Astrocyte (in vitro differentiated cells and primary cell): ENCODE data around the gene PLCL1.

ENCODE experiments used
- EZH2 ChIP-seq: IDR thresholded peaks from 2 replicates; pipeline ENCODE4 v1.6.1; 2012; ENCODE audit warnings: mild to moderate bottlenecking, low read length, inconsistent platforms; ENCODE audit not compliant: insufficient read depth
- TF ChIP-seq, protein P1 (sequence below): IDR thresholded peaks from 2 replicates; pipeline ENCODE4 v1.5.1; 2011; ENCODE audit warnings: low read depth, mild to moderate bottlenecking, inconsistent platforms, low read length, moderate library complexity; ENCODE audit not compliant: insufficient read depth

DNA sequence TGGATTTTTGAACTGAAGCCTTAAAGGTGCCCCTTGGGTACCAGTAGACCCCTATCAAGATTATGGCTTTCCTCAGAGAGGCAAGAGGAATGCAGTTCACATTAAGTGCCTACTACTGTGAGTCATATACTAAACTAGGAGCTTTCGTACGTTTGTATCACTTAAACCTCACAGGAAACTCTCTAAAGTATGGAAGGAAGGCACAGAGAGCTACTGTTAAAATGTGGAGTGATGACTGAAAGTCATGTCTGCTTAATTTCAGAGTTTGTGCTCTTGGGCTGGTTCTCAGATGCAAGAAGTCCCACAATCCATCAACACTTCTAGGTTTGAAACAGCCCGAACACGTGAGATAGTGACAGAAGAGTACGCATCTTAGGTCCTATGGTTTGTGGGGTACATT, 4.7 kb downstream of the PLCL1 start:
- TF ChIP-seq, protein P1, sequence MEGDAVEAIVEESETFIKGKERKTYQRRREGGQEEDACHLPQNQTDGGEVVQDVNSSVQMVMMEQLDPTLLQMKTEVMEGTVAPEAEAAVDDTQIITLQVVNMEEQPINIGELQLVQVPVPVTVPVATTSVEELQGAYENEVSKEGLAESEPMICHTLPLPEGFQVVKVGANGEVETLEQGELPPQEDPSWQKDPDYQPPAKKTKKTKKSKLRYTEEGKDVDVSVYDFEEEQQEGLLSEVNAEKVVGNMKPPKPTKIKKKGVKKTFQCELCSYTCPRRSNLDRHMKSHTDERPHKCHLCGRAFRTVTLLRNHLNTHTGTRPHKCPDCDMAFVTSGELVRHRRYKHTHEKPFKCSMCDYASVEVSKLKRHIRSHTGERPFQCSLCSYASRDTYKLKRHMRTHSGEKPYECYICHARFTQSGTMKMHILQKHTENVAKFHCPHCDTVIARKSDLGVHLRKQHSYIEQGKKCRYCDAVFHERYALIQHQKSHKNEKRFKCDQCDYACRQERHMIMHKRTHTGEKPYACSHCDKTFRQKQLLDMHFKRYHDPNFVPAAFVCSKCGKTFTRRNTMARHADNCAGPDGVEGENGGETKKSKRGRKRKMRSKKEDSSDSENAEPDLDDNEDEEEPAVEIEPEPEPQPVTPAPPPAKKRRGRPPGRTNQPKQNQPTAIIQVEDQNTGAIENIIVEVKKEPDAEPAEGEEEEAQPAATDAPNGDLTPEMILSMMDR: no peak
- TF ChIP-seq EZH2: no peak
